ENCODE data around the gene MBD3L3. TPM values are rescaled to one million over a fixed set of nuclear protein-coding genes. Genes with fewer than 3 reads are reported as not detected.
"Not testable (repeated sequence)": the region's sequence is repeated elsewhere in the genome, so short reads cannot be mapped to it uniquely, and the experiment has no call there.

MBD3L3 gene
- total RNA-seq (2014; rRNA removed; shearing (Covaris generic)) = not detected in 2 replicates

DNA sequence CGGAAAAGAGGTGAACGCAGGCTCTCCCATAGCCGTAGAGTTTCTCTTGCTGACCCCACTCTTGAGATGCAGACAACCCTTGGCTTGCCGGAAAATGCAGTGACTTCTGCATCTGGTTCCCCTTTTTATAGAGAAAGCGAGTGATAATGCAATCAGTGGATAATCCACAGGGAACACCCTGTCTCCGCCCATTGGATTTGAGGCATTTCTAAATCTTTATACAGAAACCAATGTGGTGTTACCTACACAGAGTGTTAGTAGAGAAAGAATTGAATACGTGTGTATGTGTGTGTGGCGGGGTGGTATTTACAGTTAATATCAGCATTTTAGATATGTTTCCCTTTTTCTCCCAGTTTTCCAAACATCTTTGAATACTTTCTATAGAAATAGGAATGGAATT, at the start of gene MBD3L3:
Gene MBD3L3 (minus strand): TSS at position 101 of the 400 bp plus-strand sequence. CDS start 71 bp downstream, at position 30.
- not testable (repeated sequence) for DNase-seq (ENCODE audit: low spot score)

DNA sequence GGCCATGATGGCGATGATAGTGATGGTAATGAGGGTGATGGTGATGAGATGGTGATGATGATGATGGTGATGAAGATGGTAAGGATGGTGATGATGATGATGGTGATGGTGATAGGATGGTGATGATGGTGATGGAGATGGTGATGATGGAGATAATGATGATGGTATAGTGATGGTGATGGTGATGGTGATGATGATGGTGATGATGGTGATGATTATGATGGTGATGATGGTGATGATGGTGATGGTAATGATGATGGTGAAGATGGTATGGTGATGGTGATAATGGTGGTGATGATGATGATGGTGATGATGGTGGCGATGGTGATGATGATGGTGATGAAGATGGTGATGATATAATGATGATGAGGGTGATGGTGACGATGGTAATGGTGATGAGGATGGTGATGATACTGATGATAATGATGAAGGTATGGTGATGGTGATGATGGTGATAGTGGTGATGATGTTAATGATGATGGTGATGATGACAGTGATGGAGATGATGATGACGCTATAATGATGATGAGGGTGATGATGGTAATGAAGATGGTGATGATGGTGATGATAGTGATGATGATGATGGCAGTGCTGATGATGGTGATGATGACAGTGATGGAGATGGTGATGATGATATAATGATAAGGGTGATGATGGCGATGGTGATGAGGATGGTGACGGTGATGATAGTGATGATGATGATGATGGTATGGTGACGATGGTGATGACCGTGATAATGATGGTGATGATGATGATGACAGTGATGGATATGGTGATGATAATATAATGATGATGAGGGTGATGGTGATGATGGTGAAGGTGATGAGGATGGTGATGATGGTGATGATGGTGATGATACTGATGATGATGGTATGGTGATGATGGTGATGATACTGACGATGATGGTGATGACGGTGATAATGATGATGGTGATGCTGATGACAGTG, 48.5 kb upstream of the MBD3L3 start:
- no peak for DNase-seq (ENCODE audit: low spot score)

DNA sequence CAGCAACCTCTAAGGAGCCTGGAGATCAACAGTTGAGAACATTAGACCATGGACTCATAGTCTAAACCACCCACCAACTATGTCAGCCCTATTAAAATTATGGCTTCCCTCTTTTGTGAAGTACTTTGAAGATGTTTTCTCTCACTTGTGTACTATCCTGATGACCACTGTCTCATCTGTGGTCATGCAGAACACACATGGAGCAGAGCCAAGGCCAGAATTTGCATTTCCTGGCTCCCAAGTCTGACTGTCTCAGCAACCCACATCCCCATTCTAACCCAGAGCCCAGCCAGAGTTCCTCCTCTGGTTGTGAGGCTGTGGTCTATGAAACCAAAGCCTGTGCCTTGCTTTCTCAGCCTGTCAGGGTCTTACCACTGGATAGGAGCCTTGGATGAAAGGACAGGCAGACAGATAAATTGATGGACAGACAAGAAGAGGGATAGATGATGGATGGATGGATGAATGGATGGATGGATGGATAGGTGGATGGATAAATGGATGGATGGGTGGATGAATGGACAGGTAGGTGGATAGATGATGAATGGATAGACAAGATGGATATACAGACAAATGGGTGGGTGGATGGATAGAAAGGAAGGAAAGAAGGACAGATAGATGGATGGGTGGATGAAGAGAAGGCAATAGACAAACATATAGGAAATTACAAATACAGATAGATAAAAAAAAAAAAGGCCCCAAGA, 46.4 kb upstream of the MBD3L3 start:
- no peak for DNase-seq (ENCODE audit: low spot score)

DNA sequence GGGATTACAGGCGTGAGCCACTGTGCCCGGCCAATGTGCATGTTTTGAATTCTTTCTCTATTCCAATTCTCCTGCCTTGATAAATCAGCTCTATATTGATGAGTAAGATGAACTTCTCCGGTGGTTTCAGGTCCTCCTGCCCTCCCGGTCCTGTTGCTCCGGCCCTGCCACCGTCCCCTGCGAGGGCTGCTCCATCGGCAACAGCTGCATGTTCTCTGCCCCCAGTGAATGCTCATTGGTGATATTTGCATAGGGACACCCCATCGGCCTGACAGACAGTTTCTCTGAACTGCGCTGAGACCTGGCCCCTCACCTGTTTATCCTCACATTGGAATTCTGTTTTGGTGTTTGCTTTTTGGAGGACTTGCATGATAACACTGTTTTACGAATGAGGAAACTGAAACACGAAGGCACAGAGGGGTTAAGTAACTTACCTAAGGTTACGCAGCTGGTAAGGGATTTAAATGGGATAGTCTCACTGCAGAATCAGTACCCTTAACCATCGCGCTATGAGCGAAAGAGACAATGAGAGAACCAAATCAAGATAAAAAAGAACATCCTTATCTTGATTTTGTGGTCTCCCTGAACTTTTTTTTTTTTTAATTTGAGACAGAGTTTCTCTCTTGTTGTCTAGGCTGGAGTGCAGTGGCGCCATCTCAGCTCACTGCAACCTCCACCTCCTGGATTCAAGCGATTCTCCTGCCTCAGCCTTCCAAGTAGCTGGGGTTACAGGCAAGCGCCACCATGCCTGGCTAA, 43.2 kb upstream of the MBD3L3 start:
- no peak for DNase-seq (ENCODE audit: low spot score)

DNA sequence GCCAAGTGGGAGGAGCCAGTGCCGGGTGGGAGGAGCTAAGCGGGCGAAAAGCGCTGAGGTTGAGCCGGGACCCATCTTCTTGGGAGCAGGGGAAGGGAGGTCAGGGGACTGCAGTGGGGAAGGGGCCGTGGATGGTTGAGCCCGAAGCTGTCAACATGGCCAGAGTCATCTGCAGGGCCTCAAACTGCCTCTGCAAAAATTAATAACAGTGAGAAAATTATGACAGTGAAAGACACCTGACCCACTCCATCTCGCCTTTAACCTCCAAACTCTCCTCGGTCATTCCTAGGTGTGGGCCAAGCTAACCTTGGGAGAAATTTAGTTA, 41.1 kb upstream of the MBD3L3 start:
- no peak for DNase-seq (ENCODE audit: low spot score)

DNA sequence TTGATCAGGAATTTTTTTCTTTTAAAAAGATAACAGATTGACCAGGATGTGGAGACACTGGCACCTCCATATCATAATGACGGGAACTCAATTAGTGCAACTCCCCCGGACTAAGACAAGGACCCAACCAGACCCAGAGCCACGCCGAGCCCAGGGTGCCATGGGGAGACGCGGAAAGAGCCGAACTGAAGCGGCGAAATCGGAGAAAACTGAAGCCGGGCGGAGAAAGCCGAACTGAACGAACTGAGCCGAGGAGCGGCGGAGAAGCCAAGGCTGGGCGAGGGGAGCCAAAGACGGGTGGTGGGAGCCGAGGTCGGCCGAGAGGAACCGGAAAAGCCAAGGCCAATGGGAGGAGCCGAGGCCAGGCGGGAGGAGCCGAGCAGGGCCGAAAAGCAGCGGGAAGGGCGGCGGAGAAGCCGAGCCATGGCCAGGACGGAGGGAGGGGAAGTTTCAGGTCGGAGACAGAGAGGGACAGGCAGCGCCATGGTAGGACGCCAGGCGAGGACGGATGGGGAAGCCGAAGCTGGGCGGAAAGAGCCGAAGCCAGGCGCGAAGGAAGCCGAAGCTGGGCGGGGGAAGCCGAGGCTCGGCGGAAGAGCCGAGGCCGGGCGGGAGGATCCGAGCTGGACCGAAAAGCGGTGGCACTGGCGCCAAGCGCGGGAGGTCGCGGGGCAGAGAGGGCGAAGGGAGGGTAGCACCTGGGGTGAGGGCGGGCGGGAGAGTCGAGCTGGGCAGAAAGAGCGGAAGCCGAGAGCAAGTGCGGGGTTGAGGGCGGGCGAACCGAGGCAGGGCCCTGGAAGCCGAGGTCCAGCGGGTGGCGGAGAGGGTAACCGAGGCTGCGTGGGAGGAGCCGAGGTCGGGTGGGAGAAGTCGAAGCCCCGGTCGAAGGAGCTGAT, 40.5 kb upstream of the MBD3L3 start:
- DNase-seq (ENCODE audit: low spot score) = peak; percentile 91

DNA sequence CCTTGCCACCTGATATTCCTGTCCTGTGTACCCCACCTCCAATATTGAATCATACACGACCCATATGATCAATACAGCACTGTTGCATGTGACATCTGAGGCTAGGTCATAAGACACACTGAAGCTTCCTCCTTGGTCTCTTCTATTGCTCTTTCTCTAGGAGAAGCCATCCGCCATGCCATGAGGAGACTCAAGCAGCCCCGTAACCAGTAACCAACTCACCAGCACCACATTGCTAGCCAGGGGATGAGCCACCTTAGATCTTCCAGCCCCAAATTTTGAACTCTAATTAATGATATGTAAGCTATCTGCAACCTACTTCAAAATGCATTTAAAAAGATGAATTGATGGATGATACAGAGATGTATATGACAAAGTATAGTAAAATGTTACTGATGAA, 39.6 kb upstream of the MBD3L3 start:
- no peak for DNase-seq (ENCODE audit: low spot score)

DNA sequence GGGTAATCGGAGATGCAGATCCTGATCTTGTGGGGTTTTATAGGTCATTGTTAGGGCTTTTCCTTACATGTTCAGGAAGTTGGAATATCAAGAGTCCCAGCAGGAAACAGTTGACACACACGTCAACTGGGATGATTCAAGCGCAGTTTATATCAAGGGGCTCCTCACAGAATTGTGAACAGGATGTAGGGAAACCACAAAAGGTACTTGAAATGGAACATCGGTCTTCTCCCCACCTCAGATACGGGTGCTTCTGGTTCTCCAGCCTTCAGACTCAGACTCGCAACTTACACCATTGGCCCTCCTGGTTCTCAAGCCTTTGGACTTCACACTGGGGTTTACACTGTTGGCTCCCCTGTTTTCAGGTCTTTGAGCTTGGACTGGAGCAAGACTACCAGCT, 30.5 kb upstream of the MBD3L3 start:
- no peak for DNase-seq (ENCODE audit: low spot score)

DNA sequence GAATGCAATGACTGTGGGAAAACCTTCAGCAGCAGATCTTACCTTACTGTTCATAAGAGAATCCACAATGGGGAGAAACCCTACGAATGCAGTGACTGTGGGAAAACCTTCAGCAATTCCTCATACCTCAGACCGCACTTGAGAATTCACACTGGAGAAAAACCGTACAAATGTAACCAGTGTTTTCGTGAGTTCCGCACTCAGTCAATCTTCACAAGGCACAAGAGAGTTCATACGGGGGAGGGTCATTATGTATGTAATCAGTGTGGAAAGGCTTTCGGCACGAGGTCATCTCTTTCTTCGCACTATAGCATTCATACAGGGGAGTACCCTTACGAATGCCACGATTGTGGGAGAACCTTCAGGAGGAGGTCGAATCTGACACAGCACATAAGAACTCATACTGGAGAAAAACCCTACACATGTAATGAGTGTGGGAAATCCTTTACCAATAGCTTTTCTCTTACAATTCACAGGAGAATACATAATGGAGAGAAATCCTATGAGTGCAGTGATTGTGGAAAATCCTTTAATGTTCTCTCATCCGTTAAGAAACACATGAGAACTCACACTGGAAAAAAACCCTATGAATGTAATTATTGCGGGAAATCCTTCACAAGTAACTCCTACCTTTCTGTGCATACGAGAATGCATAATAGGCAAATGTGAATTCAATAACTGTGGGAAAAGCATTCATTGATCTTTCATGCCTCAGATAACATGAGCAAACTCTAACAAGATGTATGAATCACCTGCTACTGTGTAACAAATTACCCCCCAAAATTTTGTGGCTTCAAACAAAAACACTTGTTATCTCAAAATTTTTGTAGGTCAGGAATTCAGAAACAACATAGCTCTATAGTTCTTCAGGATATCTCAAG, 24.8 kb upstream of the MBD3L3 start:
- peak; percentile 26 for DNase-seq (ENCODE audit: low spot score)

DNA sequence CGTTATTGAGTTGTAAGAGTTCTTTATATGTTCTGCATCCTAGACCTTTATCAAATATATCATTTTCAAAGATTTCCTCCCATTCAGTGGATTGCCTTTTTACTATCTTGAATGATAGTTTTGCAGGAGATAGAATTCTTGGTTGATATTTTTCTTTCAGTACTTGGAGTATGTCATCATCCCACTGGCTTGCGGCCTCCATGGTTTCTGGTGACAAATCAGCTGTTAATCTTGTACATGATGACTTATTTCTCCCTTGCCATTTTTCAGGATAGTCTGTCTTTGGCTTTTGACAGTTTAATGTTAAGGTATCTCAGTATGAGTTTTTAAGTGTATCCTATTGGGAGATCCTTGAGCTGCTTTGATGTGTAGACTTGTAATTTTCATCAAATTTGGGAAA, 19.5 kb upstream of the MBD3L3 start:
- peak; percentile 25 for DNase-seq (ENCODE audit: low spot score)

DNA sequence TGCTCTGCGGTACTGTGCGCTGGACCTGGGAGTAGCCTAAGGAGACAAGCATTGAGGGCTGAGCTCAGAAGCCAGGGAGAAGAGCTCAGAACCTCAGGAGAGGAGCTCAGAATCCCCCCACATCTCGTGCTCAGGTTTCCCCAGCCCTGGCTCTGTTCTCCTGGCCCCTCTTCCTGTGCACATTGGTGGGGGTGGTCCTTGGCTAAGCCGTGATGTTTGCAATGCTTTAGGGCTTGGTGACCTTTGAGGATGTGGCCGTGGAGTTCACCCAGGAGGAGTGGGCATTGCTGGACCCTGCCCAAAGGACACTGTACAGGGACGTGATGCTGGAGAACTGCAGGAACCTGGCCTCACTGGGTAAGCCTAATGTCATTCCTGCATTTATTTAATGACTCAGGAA, 17.7 kb upstream of the MBD3L3 start:
- no peak for DNase-seq (ENCODE audit: low spot score)

DNA sequence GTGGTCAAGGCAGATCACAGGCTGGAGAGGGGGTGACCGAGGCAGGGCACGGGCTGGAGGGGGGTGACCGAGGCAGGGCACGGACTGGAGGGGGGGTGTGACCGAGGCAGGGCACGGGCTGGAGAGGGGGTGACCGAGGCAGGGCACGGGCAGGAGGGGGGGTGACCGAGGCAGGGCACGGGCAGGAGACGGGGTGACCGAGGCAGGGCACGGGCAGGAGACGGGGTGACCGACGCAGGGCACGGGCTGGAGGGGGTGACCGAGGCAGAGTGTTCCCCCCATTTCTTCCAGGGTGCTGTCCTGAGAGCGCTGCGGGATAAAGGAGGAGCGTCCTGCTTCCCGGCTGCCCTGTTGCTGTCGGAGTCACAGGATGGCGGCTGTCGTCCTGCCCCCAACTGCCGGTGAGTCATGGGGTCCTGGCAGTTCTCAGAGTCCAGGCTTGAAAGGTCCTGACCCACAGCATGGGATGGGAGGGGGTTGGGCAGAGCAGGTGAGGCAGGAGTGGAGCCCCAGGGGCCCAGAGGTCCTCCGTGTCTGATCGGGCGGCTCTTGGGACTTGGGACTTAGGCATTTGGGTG, 16.3 kb upstream of the MBD3L3 start:
- no peak for DNase-seq (ENCODE audit: low spot score)

DNA sequence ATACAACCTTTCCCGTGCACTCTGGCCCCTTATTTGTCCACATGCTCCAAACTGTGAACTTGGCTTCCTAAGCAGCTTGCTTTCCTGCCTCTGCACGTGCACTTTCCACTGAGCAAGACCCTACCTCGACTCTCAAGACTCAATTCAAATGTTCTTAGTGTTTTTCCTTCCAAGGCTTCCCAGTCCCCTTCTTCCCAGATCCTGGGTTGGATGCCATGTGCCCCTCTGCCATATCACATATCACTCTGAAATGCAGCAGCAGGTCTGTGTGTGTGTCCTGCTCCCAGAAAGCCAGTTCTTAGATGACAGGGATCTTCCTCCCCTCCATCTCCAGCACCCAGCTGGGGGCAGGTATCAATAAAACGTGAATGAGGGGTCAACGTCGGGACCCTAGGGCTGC, 14.1 kb upstream of the MBD3L3 start:
- DNase-seq (ENCODE audit: low spot score) = no peak

DNA sequence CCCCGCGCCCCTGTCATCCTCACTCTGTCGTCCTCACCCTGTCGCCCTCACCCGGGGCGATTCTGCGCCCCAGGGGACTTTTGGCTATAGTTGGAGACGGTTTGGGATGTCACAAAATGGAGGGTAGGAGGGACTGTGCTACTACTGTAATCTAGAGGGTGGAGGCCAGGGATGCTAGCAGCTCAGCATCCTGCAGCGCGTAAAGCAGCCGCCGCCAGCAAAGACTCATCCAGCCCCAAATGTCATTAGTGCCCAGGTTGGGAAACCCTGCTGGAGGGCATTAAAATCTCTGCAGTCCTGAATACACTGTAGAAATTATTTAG, 11.4 kb upstream of the MBD3L3 start:
- DNase-seq (ENCODE audit: low spot score) = no peak

DNA sequence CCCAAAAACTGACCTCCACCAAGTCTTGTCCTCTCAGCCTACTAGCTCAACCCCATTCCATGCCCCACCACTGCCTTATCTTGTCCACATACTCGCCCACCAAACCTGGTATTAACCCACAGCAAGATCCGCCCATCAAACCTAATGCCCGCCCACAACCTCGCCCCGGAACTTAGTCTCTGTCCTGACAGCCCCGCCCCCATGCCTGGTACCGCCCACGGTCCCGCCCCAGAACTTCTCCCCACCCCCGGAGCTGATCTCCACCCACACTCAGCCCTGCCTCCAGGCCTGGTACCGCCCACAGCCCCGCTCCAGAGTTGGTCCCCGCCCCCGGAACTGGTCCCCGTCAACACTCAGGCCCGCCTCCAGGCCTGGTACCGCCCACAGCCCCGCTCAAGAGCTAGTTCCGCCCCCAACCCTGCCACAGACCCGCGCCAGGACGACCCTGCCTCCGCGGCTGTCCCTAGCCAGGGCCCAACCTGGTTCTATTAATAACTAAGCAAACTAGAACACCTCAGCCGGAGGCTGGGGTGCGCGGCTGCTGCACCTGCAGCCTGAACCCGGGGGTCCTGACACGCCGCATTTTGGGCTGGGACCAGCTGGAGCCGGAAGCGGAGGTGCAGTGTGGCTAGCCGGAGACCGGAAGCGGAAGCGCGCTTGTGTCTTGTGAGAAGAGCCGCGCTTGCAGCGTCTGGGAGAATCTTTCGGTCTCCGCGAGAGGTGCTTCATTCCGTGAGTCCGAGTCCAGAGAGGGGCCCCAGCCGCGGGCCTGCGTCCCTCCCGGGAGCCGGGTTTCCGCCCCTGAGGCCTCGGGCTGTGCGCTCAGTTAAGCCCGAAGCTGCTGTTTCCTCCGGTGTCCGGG, 10.8 kb upstream of the MBD3L3 start, which contains the start of gene ZNF557:
Gene ZNF557 (plus strand): TSS at position 662 of the 862 bp plus-strand sequence. CDS start 5,372 bp downstream, outside the sequence.
- peak; percentile 94 for DNase-seq (ENCODE audit: low spot score)

DNA sequence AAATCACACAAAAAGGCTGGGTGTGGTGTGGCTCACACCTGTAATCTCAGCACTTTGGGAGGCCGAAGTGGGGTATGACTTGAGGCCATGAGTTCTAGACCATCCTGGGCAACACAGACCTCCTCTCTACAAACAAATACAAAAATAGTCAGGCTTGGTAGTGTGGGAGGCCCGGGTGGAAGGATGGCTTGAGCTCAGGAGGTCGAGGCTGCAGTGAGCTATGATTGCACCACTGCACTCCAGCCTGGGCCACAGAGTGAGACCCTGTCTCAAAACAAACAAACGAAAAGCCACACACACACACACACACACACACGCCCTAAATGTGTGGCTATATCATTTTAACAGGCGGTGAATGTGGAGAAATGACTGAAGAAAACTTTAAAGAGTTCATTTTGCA, 10.1 kb upstream of the MBD3L3 start:
- no peak for DNase-seq (ENCODE audit: low spot score)

DNA sequence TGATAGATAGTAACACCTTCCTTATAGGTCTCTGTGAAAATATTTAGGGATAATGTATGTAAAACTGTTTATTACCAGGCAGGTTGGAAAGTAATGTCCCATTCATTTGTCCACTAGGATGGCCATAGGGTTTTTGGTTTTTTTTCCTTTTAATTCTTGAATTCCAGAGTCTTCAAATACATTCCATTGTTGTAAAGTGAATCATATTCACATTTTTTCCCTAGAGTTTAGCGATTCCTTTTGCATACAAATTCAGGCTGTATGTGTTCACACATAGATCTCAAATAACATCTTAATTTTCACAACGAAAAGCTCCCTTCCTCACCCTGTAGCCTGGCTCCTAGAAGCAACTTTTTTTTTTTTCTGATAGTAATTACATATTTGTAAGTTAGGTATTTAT, 9.2 kb upstream of the MBD3L3 start:
- no peak for DNase-seq (ENCODE audit: low spot score)

DNA sequence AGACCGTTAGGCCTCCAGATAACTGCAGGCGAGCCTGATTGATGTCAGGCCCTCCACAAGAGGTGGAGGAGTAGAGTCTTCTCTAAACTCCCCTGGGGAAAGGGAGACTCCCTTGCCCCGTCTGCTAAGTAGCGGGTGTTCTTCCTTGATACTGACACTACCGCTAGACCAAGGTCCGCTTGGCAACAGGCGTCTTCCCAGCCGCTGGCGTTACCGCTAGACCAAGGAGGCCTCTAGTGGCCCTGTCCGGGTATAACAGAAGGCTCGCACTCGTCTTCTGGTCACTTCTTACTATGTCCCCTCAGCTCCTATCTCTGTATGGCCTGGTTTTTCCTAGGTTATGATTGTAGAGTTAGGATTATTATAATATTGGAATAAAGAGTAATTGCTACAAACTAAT, 8.6 kb upstream of the MBD3L3 start:
- not testable (repeated sequence) for DNase-seq (ENCODE audit: low spot score)
